Measurements from ENCODE around the gene GABRR1.

DNA sequence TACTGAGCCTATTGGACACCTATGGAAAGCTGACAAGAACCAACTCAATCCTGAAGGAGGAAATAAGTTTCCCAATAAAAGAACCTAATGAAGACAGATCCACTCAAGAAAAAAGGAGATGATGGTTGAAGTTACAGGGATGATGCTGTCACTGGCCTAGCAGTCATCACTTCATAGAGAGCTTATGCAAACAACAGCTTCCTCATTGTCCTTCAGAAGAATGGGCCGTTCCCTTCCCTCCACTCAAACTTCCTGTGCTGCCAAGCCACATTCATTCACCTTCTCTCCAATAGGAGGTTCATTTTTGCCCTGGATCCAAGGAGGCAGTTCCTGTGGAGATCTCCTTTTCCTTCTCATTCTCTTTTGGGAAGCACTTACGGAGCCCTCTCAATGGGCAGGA, 85.1 kb downstream of the GABRR1 start:
- TF ChIP-seq CTCF (conservative IDR thresholded peaks at IDR 0.05; ENCODE audit: low read length) (no peak), EZH2phosphoT487 (IDR thresholded peaks at IDR 0.05; ENCODE audit: borderline replicate concordance, low read depth, low read length) (no peak)

All from OCI-LY7 (cell line).